GM21786 (cell line): ENCODE results near the gene OTUB1.
"Not testable (repeated sequence)": the region's sequence is repeated elsewhere in the genome, so short reads cannot be mapped to it uniquely, and the experiment has no call there.

Experiments used
- ATAC-seq: cut with Tn5 transposase; IDR thresholded peaks from one replicate; pipeline ENCODE4 v1.9.1; 2021; ENCODE audit not compliant: unreplicated experiment

OTUB1 gene, protein sequence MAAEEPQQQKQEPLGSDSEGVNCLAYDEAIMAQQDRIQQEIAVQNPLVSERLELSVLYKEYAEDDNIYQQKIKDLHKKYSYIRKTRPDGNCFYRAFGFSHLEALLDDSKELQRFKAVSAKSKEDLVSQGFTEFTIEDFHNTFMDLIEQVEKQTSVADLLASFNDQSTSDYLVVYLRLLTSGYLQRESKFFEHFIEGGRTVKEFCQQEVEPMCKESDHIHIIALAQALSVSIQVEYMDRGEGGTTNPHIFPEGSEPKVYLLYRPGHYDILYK

DNA sequence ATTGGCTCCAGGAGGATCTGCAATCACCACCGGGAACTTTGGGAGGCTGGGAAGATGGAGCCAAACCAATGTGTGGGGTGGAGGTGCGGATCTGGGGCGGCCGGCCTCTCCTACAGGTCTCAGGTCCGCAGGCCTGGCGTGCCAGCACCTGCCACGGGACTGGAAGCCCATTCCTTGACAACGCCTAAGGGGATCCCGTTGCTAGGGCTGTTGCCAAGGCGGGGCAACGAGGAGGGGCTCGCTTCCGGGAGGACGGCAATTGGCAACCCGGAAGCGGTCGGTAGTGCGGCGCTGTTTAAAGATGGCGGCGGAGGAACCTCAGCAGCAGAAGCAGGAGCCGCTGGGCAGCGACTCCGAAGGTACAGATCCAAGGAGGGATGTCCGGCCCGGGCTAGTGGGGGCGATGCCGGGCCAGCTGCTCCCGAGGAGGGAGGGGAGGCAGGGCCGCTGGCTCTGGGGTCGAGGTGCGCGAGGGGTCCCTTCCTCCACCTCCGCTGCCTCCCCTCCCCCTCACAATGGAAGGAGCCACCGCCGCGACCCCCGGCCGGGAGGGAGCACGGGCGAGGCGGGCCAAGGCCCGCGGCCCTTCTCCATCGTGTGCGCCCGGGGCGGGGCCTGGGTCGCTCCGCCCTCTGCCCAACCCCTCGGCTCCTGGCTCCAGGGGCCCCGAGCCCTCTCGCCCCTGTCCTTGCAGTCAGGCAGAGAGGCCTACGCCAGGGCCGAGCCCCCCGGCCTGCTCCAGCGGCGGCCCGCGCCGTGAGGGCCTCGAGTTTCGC lies at the start of gene OTUB1:
Gene OTUB1 (plus strand): TSS at position 283 of the 776 bp plus-strand sequence. CDS start 19 bp downstream, at position 302.
- peak; percentile 83 for ATAC-seq

DNA sequence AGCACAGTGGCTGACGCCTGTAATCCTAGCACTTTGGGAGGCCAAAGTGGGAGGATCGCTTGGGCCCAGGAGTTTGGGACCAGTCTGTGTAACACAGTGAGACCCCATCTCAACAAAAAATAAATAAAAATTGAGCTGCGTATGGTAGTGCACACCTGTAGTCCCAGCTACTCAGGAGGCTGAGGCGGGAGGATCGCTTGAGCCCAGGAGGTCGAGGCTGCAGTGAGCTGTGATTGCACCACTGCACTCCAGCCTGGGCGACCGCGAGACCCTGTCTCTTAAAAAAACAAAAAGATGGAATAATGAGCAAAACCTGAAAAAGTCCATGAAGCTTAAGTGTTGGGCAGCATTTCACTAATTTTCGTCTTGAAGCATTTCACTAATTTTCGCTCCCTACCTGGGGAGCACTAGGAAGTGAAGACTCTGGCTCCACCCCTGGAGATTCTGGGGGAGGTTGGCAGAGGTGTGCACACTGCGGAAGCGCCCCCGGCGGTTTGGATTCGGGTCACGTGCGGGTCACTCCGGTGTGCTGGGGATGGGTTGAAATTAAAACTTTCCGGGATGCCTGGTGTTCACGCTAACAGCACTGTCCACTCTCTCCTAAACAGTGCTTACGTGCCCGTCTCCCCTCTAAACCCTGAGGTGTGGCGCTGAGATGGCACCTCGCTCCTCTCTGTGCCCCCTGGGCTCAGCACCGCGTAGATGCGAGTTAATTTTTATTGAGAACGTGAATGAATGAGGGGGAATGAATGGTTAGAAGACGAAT lies 48.3 kb upstream of the OTUB1 start:
- peak; percentile 4 for ATAC-seq

DNA sequence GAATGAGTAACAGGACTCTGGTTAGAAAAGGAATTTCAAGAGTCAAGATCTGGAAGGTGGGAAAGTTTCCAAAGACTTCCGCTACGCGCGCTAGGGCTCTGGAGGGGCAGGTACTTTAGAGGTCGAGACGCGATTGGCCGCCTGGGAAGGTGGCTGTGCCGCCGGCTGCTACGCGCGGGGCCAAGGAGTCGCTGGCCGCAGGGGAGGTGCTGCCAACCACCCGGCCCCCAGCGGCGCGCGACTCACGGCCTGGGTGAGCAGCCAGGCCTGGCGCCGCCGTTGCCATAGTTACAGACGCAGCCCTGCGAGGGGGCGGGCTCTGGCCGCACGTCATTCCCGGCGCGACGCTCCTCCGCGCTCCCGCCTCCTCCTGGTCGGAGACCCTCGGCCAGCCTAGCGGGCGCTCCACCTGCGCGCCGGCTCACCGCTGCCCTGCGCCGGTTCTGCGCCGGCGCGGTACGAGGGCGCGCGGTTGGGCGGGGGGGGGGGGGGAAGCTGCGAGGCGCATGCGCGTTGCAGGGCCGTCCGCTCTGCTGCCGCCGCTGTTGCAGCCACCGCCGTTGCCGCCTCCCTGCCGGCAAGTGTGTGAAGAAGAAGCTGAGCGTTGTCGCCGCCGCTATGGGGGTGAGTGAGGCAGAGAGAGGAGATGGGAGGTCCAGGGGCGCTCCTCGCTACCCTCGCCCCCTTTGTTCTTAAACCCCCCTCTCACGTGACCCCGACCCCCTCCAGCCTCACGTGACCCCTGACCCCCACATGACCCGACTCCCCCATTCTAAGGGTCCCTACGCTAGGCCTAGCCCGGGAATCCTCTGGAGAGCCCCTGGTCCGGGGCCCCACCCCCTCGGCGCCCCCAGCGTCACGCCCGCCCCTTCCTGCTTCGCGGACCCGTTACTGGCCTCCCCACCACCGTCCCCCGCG lies 47.5 kb upstream of the OTUB1 start, which contains the start of gene NAA40:
Gene NAA40 (plus strand): TSS at position 524 of the 918 bp plus-strand sequence. CDS start 95 bp downstream, at position 619.
- peak; percentile 85 for ATAC-seq

DNA sequence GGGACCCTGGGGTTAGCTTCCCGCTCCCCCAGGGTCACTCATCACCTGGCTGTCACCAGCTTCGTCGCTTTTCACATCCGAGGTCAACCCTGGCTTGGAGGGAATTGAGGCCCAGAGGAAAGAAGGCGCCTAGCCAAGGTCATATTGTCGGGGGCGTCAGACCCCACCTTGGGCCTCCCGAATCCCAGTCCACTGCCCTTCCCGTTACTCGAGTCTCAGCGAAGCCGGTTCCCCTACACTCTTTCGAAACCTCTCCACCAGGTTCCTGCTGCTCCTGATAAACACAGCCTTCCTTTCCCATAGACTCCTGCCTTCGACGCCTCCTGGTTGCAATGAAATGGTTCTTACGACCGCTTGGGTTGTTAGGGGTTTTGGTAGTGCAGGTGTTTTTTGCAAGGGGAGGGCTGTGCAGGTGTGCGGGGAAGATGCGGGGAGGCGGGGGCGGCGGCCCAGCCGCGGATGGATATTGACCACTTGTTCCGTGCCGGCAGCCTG lies 46.8 kb upstream of the OTUB1 start:
- no peak for ATAC-seq

DNA sequence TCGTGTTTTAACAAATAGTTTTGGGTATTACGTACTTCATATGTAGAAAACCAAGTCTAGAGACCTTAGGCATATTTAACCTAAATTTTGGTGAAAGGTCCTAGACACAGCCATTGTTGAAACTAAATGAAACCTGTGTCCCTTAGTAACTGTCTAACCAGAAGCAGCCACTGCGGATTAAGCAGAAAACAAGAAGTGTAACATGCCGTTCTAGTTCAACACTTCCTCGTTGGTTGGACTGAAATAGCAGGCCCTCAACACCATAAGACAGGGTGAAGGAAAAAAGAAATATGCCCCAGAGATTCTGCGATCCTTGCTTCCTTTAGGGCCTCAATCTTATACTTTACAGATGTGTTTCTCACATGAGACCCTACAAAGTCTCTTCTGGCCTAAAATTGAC lies 45.5 kb upstream of the OTUB1 start:
- ATAC-seq = no peak

DNA sequence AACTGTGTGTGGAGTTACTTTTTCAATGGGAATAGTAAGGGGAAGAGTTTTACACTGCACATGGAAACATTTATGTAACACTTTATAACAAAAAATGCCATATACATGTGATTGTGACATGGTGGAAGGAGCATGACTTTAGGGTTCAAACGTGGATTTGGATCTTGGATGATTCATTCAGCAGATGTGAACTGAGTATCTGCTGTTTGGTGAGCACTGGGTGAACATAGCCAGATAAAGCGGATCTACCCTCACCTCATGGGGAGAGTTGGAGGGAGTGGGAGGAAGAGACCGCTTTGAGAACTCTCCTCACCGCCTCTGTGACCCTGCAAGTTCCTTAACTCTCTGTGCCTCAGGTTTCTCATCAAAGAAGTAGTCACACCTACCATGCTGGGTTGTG lies 44.3 kb upstream of the OTUB1 start:
- ATAC-seq = no peak

DNA sequence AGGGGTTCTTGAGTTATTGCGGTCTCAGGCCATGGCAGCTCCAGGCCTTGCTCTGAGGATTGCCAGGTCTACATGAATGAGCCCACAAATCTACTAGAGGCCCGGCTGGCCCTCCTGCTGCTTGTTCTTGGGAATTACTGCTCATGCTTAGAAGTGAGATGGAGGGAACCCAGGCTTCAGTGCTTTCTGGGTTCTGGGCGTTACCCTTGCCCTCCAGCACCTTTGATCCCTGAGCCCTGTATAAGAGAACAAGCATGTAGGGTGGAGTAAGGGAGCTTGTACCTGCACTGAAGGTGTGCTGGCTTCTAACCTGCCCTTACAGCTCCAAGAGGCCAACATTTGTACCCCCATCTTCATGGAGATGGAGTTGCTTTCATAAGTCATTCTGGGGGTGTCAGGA lies 43.4 kb upstream of the OTUB1 start:
- ATAC-seq = no peak

DNA sequence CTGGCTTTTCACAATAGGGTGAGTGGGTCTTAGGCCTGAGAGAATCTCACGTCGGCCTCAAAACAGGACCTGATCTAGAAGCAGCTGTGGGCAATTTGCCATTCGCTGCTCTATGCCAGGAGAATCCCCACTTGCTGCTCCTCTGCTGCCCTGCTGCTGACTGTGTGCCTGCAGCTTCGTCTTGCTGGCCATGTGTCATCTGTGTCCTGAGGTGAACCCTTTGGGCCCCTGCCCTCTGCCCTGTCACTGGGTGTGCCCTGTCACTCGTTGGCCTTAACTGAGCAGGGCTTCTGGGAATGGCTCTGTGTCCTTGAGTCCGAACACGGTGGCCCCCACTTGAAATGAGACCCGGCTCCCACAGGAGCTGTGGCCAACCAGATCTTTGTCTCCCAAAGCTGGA lies 41.3 kb upstream of the OTUB1 start:
- ATAC-seq = no peak

DNA sequence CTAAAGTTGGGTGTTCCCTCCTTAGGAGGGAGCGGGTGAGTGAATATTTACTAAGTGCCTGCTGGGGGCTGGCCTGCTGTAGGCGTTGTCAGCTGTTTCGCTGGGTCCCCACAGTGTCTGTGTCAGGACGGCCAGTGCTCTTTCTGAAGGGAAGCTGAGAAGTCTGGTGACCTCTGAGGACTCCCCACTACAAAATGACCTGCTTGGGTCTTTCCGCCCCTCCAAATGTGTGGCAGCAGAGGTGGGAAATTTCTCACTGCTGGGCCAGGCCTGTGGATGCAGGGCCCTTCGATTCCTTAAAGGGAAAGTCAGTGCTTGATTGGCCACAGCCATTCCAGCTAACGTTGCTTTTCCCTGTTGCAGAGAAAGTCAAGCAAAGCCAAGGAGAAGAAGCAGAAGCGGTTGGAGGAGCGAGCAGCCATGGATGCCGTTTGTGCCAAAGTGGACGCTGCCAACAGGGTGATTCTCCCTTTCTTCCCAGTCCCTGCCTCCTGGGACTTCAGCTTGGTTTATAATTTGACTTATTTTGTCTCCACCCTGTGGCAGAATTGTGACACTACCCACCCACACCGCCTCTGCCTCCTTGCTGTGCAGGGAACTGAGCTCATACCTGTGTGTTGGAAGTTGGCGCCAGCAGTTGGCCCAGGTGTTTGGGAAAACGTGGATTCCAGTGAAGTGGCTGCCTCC lies 40.6 kb upstream of the OTUB1 start:
- ATAC-seq = no peak

DNA sequence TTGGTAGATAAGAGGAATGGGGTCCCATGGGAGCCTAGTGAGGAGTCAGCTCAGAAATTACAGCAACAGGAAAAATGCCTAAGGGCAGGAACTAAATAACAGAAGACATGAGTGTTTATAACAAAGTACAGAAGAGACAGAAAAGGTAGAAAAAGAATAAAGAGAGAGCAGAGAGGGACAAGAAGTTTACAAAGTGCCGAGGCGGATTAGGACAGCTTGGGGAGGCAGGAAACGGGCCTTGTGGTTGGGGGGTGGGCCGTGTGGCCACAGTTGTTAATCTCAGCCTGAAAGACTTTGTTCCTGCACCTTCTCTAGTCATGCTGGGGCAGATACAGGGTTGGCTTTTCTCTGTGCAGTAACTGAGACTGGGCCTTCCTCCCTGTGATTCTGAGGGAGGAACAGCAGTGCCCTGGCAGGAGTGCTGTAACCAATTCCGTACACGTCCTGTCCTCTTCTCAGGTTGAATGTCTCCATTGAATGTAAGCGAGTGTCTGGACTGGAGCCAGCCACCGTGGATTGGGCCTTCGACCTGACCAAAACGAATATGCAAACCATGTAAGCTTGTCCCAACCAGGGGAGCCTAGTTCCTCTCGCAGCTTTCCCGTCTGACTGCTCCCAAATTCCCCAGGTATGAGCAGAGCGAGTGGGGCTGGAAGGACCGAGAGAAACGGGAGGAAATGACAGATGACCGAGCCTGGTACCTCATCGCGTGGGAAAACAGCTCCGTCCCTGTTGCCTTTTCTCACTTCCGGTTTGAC lies 34.3 kb upstream of the OTUB1 start:
- peak; percentile 58 for ATAC-seq

DNA sequence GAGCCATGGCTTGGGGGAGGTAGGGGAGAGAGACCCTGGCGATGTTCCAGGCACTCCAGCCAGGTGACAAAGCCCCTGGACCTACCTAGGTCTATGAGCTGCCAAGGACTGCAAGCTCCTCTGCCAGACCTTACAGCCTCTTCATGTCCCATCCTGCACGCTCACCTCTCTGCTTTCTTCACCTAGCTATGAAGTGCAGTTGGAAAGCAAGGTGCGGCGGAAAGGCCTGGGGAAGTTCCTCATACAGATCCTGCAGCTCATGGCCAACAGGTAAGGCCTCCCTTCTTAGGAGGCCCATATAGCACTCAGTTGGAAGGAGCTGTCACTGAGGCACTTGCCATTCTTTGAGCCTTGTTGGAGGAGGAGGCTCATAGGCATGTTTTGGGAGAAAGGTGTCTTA lies 33.7 kb upstream of the OTUB1 start:
- ATAC-seq = peak; percentile 12

DNA sequence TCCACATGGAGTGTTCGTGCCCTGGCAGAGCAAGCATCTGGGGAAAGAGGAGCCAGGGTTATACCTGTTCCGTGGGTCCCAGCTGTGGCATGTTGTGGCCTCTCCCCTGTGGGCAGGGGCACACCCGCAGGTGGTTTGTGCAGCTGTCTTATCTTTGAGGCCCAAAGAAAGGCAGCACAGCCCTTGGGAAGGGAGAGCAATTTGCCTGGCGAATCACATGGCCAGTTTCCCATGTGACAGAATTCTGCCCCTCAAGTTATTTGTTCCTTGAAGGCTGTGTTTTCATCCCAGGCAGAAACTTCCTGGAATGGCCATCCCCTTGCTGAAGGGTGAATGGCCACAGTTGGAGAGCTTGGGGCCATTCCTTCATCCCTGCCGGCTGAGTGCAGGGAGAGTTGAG lies 28.2 kb upstream of the OTUB1 start:
- ATAC-seq = no peak

DNA sequence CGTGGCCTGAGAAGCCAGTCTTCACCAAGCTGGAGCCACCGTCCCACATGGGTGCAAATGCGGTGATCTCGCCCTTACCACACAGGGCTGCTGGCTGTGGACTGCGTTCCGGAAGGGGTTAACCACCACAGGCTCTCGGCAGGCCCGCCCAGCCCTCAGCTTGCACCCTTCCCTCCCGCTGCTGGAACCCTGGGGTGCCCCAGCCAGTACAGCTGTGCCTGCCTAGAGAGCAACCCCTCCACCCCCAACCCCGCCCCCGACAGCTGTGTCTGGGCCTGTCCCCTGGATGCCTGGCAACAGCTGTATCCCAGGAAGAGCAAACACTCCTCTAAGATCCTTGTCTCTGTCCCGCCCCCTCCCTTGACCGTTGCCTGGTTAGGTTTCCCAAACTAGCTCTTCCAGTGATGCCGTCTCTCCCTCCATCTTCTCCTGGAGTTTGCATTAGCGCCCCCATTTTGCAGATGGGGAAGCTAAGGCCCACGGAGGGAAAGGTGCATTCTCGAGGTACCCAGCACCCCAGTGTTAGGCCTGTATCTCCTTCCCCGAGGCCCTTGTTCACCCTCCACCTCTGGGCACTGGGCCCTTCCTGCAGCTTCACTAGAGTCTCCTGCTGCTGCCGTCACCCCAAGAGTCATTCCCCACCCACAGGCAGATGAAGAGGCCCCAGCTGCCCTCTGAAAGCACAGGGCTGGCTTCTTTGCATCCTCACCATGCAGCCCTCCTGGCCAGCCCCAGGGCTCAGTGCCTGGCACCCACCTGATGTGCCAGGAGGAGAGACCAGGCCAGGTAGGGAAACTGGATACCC lies 24.4 kb upstream of the OTUB1 start:
- no peak for ATAC-seq

DNA sequence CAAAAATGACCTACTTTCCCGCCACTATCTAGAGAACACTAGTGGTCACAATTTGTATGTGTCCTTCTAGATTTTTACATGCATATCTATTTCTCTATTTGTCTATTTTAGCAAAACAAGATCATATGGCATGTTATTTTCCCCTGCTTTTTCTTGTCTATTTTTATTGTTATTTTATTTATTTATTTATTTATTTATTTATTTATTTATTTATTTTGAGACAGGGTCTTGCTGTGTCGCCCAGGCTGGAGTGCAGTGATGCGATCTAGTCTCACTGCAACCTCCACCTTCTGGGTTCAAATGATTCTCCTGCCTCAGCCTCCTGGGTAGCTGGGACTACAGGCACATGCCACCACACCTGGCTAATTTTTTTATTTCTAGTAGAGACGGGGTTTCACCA lies 22.3 kb upstream of the OTUB1 start:
- not testable (repeated sequence) for ATAC-seq

DNA sequence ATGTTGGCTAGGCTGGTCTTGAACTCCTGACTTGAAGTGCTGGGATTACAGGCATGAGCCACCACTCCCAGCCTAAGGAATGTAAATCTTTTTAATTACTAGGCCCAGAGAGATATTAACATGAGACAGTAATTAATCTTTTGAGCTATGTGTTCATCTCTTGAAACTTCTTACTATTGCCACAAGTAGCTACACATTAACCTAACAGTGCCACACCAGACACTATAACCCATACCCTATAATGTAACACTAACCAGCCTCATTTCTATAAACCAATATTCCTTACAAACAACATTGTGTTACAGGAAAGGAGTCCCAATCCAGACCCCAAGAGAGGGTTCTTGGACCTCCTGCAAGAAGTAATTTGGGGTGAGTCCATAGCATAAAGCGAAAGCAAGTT lies 19.8 kb upstream of the OTUB1 start:
- ATAC-seq = no peak

DNA sequence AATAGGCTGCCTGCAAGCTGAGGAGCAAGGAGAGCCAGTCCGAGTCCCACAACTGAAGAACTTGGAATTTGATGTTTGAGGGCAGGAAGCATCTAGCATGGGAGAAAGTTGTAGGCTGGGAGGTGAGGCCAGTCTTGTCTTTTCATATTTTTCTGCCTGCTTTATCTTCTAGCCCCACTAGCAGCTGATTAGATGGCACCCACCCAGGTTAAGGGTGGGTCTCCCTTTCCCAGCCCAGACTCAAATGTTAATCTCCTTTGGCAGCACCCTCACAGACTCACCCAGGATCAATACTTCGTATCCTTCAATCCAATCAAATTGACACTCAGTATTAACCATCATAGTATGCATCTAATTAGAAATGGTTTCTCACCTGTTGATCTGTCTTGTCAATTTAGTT lies 16.8 kb upstream of the OTUB1 start:
- ATAC-seq = no peak

DNA sequence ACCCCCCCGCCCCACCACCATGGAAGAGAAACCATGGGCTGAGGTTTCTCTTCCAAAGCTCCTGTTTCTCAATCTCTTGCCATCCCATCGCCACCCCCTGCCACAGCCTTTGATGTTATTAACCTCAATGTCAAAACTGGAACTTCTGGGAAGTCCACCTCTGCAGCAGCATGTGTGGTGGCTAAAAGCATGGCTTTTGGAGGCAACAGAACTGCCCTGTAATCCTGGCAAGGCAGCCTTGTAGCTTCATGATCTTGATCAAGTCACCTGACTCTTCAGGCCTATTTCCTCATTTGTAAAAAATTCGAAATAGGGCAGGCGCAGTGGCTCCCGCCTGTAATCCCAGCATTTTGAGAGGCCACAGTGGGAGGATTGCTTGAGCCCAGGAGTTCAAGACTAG lies 15.3 kb upstream of the OTUB1 start:
- ATAC-seq = no peak

DNA sequence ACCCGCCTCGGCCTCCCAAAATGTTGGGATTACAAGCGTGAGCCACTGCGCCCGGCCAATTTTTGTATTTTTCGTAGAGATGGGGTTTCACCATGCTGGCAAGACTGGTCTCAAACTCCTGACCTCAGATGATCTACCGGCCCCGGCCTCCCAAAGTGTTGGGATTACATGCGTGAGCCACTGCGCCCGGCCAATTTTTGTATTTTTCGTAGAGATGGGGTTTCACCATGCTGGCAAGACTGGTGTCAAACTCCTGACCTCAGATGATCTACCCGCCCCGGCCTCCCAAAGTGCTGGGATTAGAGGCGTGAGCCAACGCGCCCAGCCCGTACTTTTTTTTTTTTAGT lies 12.4 kb upstream of the OTUB1 start:
- ATAC-seq = not testable (repeated sequence)
